H9 (cell line): ENCODE results near the gene DDI2. TPM values are rescaled to one million over a fixed set of nuclear protein-coding genes. Genes with fewer than 3 reads are reported as not detected.

Experiments
- DNase-seq: peaks from one replicate; pipeline ENCODE4 v3.0.0-alpha.2; 2017
- H2AFZ ChIP-seq: one replicate; pipeline ENCODE4 v1.6.1; 2013; ENCODE audit warnings: mild to moderate bottlenecking, low read length, control low read depth, moderate library complexity
- H2AK5ac ChIP-seq: 2 replicates; pipeline ENCODE4 v1.6.1; 2013; ENCODE audit warnings: low read length, control low read depth, mixed read lengths; ENCODE audit not compliant: insufficient read length
- H2BK120ac ChIP-seq: one replicate; pipeline ENCODE4 v1.6.1; 2013; ENCODE audit warnings: low read depth, mild to moderate bottlenecking, low read length, control low read depth, inconsistent platforms; ENCODE audit not compliant: poor library complexity, severe bottlenecking
- H2BK12ac ChIP-seq: 2 replicates; pipeline ENCODE4 v1.6.1; 2013; ENCODE audit warnings: low read length, control low read depth, mixed read lengths, low read depth; ENCODE audit not compliant: insufficient read length
- H2BK15ac ChIP-seq: 2 replicates; pipeline ENCODE4 v1.6.1; 2013; ENCODE audit warnings: low read depth, low read length, control low read depth
- H2BK20ac ChIP-seq: one replicate; pipeline ENCODE4 v1.6.1; 2013; ENCODE audit warnings: low read depth, mild to moderate bottlenecking, low read length, control low read depth, inconsistent platforms; ENCODE audit not compliant: poor library complexity, severe bottlenecking
- H2BK5ac ChIP-seq: 2 replicates; pipeline ENCODE4 v1.6.1; 2013; ENCODE audit warnings: low read length, control low read depth, mixed read lengths; ENCODE audit not compliant: insufficient read length
- H3K14ac ChIP-seq: 2 replicates; pipeline ENCODE4 v1.6.1; 2013; ENCODE audit warnings: low read length, control low read depth; ENCODE audit not compliant: insufficient read depth
- H3K18ac ChIP-seq: 2 replicates; pipeline ENCODE4 v1.6.1; 2013; ENCODE audit warnings: low read depth, mild to moderate bottlenecking, mixed read lengths, low read length, control low read depth; ENCODE audit not compliant: insufficient read length
- H3K23ac ChIP-seq: 2 replicates; pipeline ENCODE4 v1.6.1; 2013; ENCODE audit warnings: low read length, control low read depth, mixed read lengths, low read depth; ENCODE audit not compliant: insufficient read length
- H3K23me2 ChIP-seq: 2 replicates; pipeline ENCODE4 v1.6.1; 2013; ENCODE audit warnings: low read depth, mild to moderate bottlenecking, mixed read lengths, low read length, control low read depth; ENCODE audit not compliant: insufficient read length, poor library complexity, severe bottlenecking
- H3K27ac ChIP-seq: 2 replicates; pipeline ENCODE4 v1.5.1; 2013; ENCODE audit warnings: low read length, control low read depth, mixed read lengths, low read depth; ENCODE audit not compliant: insufficient read length
- H3K27me3 ChIP-seq: 2 replicates; pipeline ENCODE4 v1.6.1; 2013; ENCODE audit warnings: low read length, control low read depth, inconsistent platforms; ENCODE audit not compliant: insufficient read depth
- H3K4ac ChIP-seq: 2 replicates; pipeline ENCODE4 v1.6.1; 2013; ENCODE audit warnings: low read depth, mild to moderate bottlenecking, control low read depth, inconsistent platforms, low read length, moderate library complexity
- H3K4me1 ChIP-seq: 2 replicates; pipeline ENCODE4 v1.6.1; 2013; ENCODE audit warnings: low read length, control low read depth, inconsistent platforms; ENCODE audit not compliant: insufficient read depth
- H3K4me2 ChIP-seq: 2 replicates; pipeline ENCODE4 v1.6.1; 2013; ENCODE audit warnings: low read length, control low read depth, mixed read lengths; ENCODE audit not compliant: insufficient read length, insufficient read depth
- H3K56ac ChIP-seq: 2 replicates; pipeline ENCODE4 v1.6.1; 2013; ENCODE audit warnings: low read depth, mild to moderate bottlenecking, mixed read lengths, low read length, control low read depth; ENCODE audit not compliant: insufficient read length
- H3K79me1 ChIP-seq: 2 replicates; pipeline ENCODE4 v1.6.1; 2013; ENCODE audit warnings: low read depth, mild to moderate bottlenecking, moderate library complexity, low read length, control low read depth, inconsistent platforms; ENCODE audit not compliant: insufficient read depth, poor library complexity, severe bottlenecking
- H3K79me2 ChIP-seq: 2 replicates; pipeline ENCODE4 v1.6.1; 2013; ENCODE audit warnings: low read length, control low read depth, inconsistent platforms; ENCODE audit not compliant: insufficient read depth
- H3K9ac ChIP-seq: 2 replicates; pipeline ENCODE4 v1.6.1; 2013; ENCODE audit warnings: low read length, control low read depth, mixed read lengths; ENCODE audit not compliant: insufficient read length; ENCODE audit errors: extremely low read depth
- H3K9me3 ChIP-seq: one replicate; pipeline ENCODE4 v1.6.1; 2013; ENCODE audit warnings: low read depth, low read length, inconsistent platforms; ENCODE audit not compliant: control insufficient read depth
- H3T11ph ChIP-seq: one replicate; pipeline ENCODE4 v1.6.1; 2013; ENCODE audit warnings: mild to moderate bottlenecking, low read length, control low read depth, inconsistent platforms
- H4K20me1 ChIP-seq: one replicate; pipeline ENCODE4 v1.6.1; 2013; ENCODE audit not compliant: control insufficient read depth, insufficient read length, insufficient read depth
- H4K5ac ChIP-seq: 2 replicates; pipeline ENCODE4 v1.6.1; 2013; ENCODE audit warnings: low read depth, mild to moderate bottlenecking, mixed read lengths, low read length, control low read depth; ENCODE audit not compliant: insufficient read length
- H4K8ac ChIP-seq: replicated peaks from 2 replicates; pipeline ENCODE4 v1.6.1; 2013; ENCODE audit warnings: low read length, control low read depth, mixed read lengths, low read depth; ENCODE audit not compliant: insufficient read length
- H4K91ac ChIP-seq: 2 replicates; pipeline ENCODE4 v1.6.1; 2013; ENCODE audit warnings: low read depth, mild to moderate bottlenecking, moderate library complexity, mixed read lengths, low read length, control low read depth; ENCODE audit not compliant: insufficient read length
- H3K27ac Mint-ChIP-seq, 3 experiments: 2 replicates in 2 of 3; 3 replicates in 1 of 3; pipeline ENCODE4 v1.8.0; 2020 to 2021; ENCODE audit warnings: mixed read lengths in 3 of 3, mild to moderate bottlenecking in 1 of 3, moderate library complexity in 1 of 3
- H3K27me3 Mint-ChIP-seq: 2 replicates; pipeline ENCODE4 v1.8.0; 2021; ENCODE audit warnings: low read depth, mild to moderate bottlenecking, moderate library complexity, mixed read lengths
- H3K36me3 Mint-ChIP-seq, 3 experiments: 2 replicates in 2 of 3; 3 replicates in 1 of 3; pipeline ENCODE4 v1.8.0; 2020 to 2021; ENCODE audit warnings: low read depth in 3 of 3, mixed read lengths in 3 of 3; ENCODE audit not compliant: insufficient read depth in 1 of 3
- H3K4me1 Mint-ChIP-seq, 2 experiments: 2 replicates each; pipeline ENCODE4 v1.8.0; 2020; ENCODE audit warnings: mixed read lengths in 2 of 2
- H3K4me3 Mint-ChIP-seq, 2 experiments: 2 replicates in 1 of 2; 3 replicates in 1 of 2; pipeline ENCODE4 v1.8.0; 2020 to 2021; ENCODE audit warnings: mild to moderate bottlenecking in 2 of 2, mixed read lengths in 2 of 2, moderate library complexity in 1 of 2
- H3K9me3 Mint-ChIP-seq, 2 experiments: 2 replicates in 1 of 2; 3 replicates in 1 of 2; pipeline ENCODE4 v1.8.0; 2020; ENCODE audit warnings: mild to moderate bottlenecking in 2 of 2, mixed read lengths in 2 of 2, moderate library complexity in 1 of 2
- CTCF ChIP-seq: fragments of 200-600 bp; sonication (generic); conservative IDR thresholded peaks from 3 replicates; pipeline ENCODE4 v1.8.0; 2021; ENCODE audit warnings: antibody characterized with exemption, mild to moderate bottlenecking
- WGBS: extraction: QIAGEN DNeasy Blood & Tissue Kit; methylation state at CpG from one replicate; pipeline ENCODE4 v1.1.7; 2013; ENCODE audit warnings: missing lambda C conversion rate, low lambda C conversion rate, mixed read lengths; ENCODE audit not compliant: insufficient read length; ENCODE audit errors: extremely low coverage; 5-methylcytosine and 5-hydroxymethylcytosine counted together
- total RNA-seq: library from RNA; stranded (reverse); gene quantifications from 2 replicates; pipeline ENCODE4 v1.2.1, GENCODE V29; 2021

The DDI2 gene
- total RNA-seq, 1 experiment from 2014 or later: 45.0 TPM

- H3K9ac ChIP-seq: no peak overlapping the region
- Mint-ChIP-seq H3K36me3 (peaks cover 3 to 17% (median 10%) of the 10 kb centered on the region in 3 experiments; a peak in 5 of 7 replicates), H3K4me3 (no peak overlapping the region), H3K9me3 (no peaks in the 10 kb centered on the region), H3K27me3 (no peaks in the 10 kb centered on the region), H3K27ac (peak overlapping the region; percentile 7 to 80 (median 57); a peak in 2 of 7 replicates), H3K4me1 (peaks cover 3% of the 10 kb centered on the region in 2 experiments; a peak in 2 of 4 replicates)
- no peak overlapping the region for H3K56ac ChIP-seq
- H4K8ac ChIP-seq: no peak overlapping the region
- no peak for TF ChIP-seq CTCF
- H3T11ph ChIP-seq: no peak overlapping the region
- H2BK12ac ChIP-seq: no peak overlapping the region
- H2BK15ac ChIP-seq: no peak overlapping the region
- no peaks in the 10 kb centered on the region for H3K23me2 ChIP-seq
- H3K4ac ChIP-seq: no peak overlapping the region
- no peak overlapping the region for H2BK5ac ChIP-seq
- H3K9me3 ChIP-seq: no peaks in the 10 kb centered on the region
- H3K14ac ChIP-seq: no peak overlapping the region
- H2AFZ ChIP-seq: no peak overlapping the region
- H2AK5ac ChIP-seq: no peak overlapping the region
- H2BK20ac ChIP-seq: no peak overlapping the region
- H4K91ac ChIP-seq: no peak overlapping the region
- no peaks in the 10 kb centered on the region for H4K20me1 ChIP-seq
- no peaks in the 10 kb centered on the region; the same call in 1 of the 2 replicates for H3K4me1 ChIP-seq
- no peak for DNase-seq
- no peaks in the 10 kb centered on the region for H3K79me1 ChIP-seq
- no peak overlapping the region for H4K5ac ChIP-seq
- H3K4me2 ChIP-seq: no peak overlapping the region
- no peak overlapping the region for H2BK120ac ChIP-seq
- no peaks in the 10 kb centered on the region for H3K27me3 ChIP-seq
- H3K18ac ChIP-seq: no peak overlapping the region
- no peaks in the 10 kb centered on the region; the same call in 1 of the 2 replicates for H3K79me2 ChIP-seq
- whole genome bisulfite sequencing: no CpG with 5 or more reads among the region's 11 CpGs
- no peak overlapping the region for H3K23ac ChIP-seq
- H3K27ac ChIP-seq: no peak overlapping the region
Observed at GRCh38 chr1:15705184-15705566, 87.9 kb downstream of the DDI2 start.
